H7 (cell line): ENCODE data around the gene DNAJA1. TPM values are rescaled to one million over a fixed set of nuclear protein-coding genes. Genes with fewer than 3 reads are reported as not detected.

Experiments
- DNase-seq: peaks from one replicate; pipeline ENCODE4 v3.0.0; 2012
- H3K27me3 ChIP-seq: 2 replicates; pipeline ENCODE4 v1.6.0; 2011; ENCODE audit warnings: mild to moderate bottlenecking, low read length; ENCODE audit not compliant: control insufficient read depth, insufficient read depth
- H3K36me3 ChIP-seq: replicated peaks from 2 replicates; pipeline ENCODE4 v1.5.1; 2011; ENCODE audit warnings: low read length; ENCODE audit not compliant: control insufficient read depth, insufficient read depth
- H3K4me3 ChIP-seq: 2 replicates; pipeline ENCODE4 v1.5.1; 2011; ENCODE audit warnings: low read depth, mild to moderate bottlenecking, control low read depth, low read length, moderate library complexity; ENCODE audit not compliant: insufficient read depth
- total RNA-seq: library from RNA; depleted of rRNA; stranded (reverse); fragments of >200 nt; shearing (Covaris generic); gene quantifications from 2 replicates; pipeline ENCODE4 v1.2.3, GENCODE V29; 2014

Gene DNAJA1
- total RNA-seq, 1 experiment from 2014 or later, result 52.4 TPM

DNA sequence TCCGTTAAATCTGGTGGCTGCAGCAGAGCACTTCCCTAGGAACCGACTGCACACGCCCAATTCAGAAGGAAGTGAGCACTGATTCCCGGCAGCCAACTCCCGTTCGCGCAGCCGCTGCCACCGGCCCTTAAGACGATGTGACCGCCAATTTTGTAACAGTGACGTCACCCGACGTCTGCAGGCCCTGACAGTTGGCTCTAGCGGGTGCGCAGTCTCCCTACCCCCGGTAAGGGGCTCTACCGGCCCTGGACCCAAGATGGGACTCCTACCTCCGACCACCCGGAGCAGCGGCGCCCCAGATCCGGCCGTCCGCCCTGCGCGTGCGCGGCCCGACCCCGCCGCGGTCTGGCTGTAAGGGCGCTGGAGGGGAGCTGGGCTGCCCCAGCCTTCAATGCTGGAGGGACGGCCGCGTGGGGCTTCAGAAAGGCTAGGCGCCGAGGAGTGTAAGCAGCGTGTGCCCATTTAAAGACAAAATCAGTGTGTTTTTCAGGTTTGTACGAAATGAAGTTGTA is 19.1 kb downstream of the DNAJA1 start:
- peaks cover 7% of the 10 kb centered on the region for H3K36me3 ChIP-seq
- H3K4me3 ChIP-seq, result peak overlapping the region; percentile 56
- no peaks in the 10 kb centered on the region for H3K27me3 ChIP-seq
- DNase-seq, result peak; percentile 92

DNA sequence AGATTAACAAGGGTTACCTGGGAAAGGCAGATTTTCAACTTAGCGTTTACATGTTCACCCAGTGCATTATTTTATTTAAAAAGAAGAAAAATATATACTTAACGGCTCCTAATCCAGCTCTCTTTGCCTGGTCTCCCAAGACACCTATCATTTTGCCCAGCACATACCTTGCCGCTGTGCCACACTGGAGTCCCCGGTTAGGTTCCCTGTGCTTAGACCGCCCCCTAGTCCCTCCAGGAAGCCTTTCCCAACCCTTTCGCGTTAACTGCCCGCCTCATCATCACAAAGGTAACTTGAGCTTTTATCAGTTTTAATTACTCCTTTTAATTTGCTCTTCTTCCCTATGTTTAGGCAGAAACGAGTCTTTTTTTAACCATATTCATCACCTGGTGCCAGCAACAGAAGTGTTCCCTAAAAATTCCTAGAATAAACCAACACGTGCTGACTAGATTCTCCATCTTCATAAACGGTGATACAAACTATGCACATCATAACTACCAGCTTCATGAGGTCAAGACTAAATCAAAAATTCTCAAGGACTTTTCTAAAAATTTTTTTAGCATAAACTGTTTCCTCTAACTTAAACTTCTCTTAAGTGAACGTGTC is 19.7 kb downstream of the DNAJA1 start:
- Histone ChIP-seq H3K27me3 (no peaks in the 10 kb centered on the region), H3K4me3 (peak overlapping the region; percentile 56), H3K36me3 (peaks cover 7% of the 10 kb centered on the region)
- peak; percentile 79 for DNase-seq

GRCh38 chr9:33046061-33046460 is 21.0 kb downstream of the DNAJA1 start:
- H3K27me3 ChIP-seq, result no peaks in the 10 kb centered on the region
- peaks cover 4% of the 10 kb centered on the region for H3K36me3 ChIP-seq
- H3K4me3 ChIP-seq, result no peak overlapping the region
- DNase-seq, result no peak

DNA sequence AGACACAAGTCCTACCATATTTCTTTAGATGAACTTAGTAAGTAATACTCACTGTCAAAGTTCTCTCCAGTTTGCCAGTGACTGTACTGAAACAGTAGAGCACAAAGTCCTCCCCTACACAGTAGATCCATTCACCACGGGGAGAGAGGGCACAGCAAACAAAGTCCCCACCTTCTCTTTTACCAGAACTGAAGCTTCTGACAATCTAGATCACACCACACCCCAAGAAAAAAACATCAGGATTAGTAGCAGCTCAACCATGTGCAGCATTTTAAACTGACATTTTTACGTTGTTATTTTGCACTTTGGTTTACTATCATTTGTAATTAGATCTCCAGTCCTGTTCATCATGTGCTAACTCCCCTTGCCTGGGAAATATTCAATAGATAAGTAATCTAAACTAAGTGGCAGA is 23.0 kb downstream of the DNAJA1 start:
- no peak for DNase-seq
- peaks cover 12% of the 10 kb centered on the region for H3K36me3 ChIP-seq
- H3K27me3 ChIP-seq, result no peaks in the 10 kb centered on the region
- H3K4me3 ChIP-seq, result no peak overlapping the region

DNA sequence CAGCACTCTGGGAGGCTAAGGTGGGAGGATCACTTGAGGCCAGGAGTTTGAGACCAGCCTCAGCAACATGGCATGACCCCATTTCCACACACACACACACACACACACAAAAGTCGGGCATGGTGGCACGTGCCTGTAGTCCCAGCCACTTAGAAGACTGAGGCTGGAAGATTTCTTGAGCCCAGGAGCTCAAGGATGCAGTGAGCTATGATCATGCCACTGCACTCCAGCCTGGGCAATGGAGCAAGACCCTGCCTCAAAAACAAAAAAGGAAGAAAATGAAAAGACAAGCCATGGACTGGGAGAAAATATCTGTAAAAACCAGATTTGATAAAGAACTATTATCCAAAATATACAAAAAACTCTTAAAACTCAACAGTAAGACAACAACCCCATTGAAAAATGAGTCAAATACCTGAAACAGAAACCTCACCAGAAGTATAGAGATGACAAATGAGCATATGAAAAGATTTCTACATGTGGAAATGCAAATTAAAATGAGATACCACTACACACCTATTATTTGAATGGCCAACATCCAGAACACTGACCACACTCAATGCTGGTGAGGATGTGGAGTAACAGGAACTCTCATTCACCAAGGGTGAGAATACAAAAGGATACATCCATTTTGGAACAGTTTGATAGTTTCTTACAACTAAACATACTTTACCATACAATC is 24.7 kb downstream of the DNAJA1 start:
- Histone ChIP-seq H3K36me3 (peaks cover 16% of the 10 kb centered on the region), H3K4me3 (no peak overlapping the region)
- no peak for DNase-seq

DNA sequence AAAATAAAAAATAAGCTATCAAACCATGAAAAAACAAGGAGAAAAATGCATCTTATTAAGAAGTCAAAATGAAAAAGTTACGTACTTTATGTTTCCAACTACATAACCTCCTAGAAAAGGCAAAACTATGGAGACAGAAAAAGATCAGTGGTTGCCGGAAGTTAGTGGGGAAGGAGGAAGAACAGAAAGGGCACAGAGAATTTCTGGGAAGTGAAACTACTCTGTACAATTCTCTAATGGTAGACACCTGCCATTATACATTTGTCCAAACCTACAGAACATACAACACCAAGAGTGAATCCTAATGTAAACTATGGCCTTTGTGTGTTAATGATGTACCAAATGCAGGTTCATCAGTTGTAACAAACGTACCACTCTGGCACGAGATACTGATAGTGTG is 26.1 kb downstream of the DNAJA1 start:
- DNase-seq, result no peak
- no peaks in the 10 kb centered on the region for H3K27me3 ChIP-seq
- peaks cover 22% of the 10 kb centered on the region for H3K36me3 ChIP-seq
- H3K4me3 ChIP-seq, result no peak overlapping the region

More for the DNA sequence above, 24.7 kb downstream of the DNAJA1 start:
- no peaks in the 10 kb centered on the region for H3K27me3 ChIP-seq

- DNase-seq, result no peak
- Histone ChIP-seq H3K4me3 (no peak overlapping the region), H3K27me3 (no peaks in the 10 kb centered on the region), H3K36me3 (peaks cover 25% of the 10 kb centered on the region)
Observed at GRCh38 chr9:33065157-33066076, 40.3 kb downstream of the DNAJA1 start.

- no peak overlapping the region for H3K4me3 ChIP-seq
- no peaks in the 10 kb centered on the region for H3K27me3 ChIP-seq
- DNase-seq, result no peak
- peaks cover 20% of the 10 kb centered on the region for H3K36me3 ChIP-seq
Observed at GRCh38 chr9:33068991-33069390, 43.9 kb downstream of the DNAJA1 start.

GRCh38 chr9:33076046-33077004 is 51.3 kb downstream of the DNAJA1 start, which contains the start of gene SMU1:
SMU1 (minus strand) TSS chr9:33076674; CDS start chr9:33076608, 66 bp downstream.
- Histone ChIP-seq H3K27me3 (no peaks in the 10 kb centered on the region), H3K4me3 (peak within 1 kb of the TSS; percentile 80), H3K36me3 (peaks cover 8% of the 10 kb centered on the region)
- peak; percentile 96 for DNase-seq

DNA sequence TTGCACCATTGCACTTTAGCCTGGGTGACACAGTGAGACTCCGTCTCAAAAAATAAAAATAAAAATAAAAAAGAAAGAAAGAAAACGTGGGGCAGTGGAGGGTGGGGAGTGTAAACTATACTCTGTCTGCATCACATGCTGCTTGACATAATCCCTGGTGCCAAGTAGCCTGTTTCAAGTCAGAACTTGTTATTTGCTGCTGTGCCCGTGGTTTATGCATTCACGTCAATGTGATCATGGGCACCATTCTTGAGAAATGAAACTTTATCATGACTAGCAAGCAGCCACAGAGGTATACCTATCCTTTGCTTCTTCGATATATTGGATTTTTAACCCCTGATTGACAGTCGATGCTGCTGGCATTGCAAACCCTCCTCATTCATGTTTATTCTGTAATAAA is 55.5 kb downstream of the DNAJA1 start:
- DNase-seq, result no peak
- H3K27me3 ChIP-seq, result no peaks in the 10 kb centered on the region
- H3K4me3 ChIP-seq, result no peak overlapping the region
- H3K36me3 ChIP-seq, result no peaks in the 10 kb centered on the region

DNA sequence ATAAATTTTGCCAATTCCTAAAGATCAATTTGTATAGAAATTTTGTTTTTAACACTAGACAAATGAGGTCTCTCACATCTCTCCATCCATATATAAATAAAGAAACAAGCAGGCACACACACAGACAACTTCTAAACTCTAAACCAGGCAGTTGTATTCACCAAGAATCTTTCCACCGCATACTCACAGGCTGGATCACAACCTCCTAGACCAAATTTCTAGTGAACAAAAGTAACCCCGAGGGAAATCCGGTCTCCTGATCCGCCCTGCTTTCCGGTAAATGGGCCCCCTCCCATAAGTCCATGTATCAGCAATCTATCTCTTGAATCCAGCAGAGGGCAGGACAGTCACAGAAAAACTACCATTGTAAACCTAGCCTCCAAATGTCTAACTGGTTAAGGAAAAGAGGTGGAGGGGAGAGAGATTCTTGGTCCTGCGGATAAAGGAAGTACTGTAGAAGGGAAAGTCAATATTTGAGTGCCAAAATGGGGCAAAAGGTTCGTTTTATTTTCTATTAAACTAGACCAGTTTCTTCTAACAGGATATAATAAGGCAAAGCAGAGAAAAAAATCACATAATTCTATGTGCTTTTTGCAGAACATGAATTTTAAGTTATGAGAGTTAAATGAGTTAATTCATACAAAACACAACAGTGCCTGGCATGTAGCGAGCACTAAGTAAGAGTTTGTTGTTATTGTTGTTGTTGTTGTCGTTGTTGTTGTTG is 56.2 kb downstream of the DNAJA1 start:
- Histone ChIP-seq H3K27me3 (no peaks in the 10 kb centered on the region), H3K36me3 (no peaks in the 10 kb centered on the region), H3K4me3 (no peak overlapping the region)
- DNase-seq, result peak; percentile 87

DNA sequence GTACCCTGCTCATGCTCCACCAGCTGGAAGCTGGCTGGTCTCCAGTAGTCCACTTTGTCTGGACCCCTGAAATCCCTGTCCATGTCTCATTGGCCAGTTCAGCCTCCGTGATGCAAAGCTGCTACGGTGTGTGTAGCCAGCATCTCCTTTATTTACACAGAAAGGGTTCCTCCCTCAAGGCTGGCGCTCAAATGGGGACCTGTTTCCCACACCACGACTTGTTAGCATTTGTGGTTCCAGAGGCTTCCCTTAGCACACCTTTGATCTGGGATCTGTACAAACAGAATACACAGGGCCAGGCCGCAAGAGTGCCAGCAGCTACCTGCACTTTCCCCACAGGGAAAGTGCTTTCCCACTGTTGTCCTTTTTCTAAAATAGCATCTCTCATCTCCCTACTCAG is 57.1 kb downstream of the DNAJA1 start:
- H3K4me3 ChIP-seq, result no peak overlapping the region
- no peak for DNase-seq

More for the DNA sequence above, 57.1 kb downstream of the DNAJA1 start:
- Histone ChIP-seq H3K27me3 (no peaks in the 10 kb centered on the region), H3K36me3 (no peaks in the 10 kb centered on the region)
